HG02973 (cell line): ENCODE measurements around the gene ATG10.
"Not testable (repeated sequence)": the region's sequence is repeated elsewhere in the genome, so short reads cannot be mapped to it uniquely, and the experiment has no call there.

ENCODE experiments used
- ATAC-seq: cut with Tn5 transposase; IDR thresholded peaks from one replicate; pipeline ENCODE4 v1.9.1; 2021; ENCODE audit warnings: moderate library complexity; ENCODE audit not compliant: unreplicated experiment

Gene ATG10

DNA sequence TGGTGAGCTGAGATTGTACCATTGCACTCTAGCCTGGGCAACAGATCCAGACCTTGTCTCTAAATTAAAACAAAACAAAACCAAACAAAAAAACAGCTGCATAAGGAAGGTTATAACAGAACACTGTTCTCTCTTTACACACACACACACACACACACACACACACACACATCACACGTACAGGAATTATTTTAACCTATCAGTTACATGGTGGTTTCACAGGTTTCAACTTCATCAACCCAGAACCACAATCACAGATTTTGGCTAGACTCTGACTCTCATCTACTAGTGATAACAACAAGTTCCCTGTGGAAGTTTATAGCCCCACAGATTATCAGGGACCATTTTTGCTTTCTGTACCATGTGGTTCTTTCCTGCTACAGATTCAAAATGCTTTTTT is 246.1 kb downstream of the ATG10 start:
- ATAC-seq: no peak

DNA sequence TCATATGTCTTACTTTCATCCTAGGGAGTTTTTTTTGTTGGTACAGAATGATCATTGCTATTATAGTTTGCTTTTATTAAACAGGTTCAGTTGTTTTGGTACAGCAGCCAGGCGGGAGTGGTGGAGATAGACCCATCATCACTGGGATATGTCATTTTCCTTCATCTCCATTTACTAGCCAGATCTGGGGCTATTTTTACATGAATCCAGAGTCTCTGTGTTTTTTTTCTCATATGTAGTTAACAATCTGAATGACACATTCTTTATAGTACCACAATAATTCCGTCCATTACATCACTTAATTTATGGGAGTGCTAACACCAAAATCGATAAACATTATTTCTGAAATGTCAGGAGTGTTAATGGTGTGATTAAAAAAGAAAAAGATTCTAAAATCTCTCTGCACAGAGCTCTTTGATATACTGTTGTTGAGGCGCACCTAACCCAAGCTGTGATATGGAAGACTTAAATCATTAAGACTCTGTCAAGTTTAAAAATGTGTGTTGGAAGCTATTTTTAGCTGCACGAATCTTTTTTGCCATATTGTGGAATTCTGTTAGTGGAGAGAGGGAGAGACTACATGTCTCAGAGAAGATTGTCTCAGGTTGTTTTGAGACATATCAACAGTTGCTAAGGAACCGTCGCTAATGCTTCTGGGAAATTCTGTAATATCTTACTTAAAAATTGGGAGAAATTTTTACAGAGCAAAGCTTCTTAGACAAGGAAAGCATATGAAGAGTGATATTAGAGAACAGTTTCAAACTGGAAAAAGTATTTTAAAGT is 246.7 kb downstream of the ATG10 start:
- ATAC-seq: no peak

GRCh38 chr5:82221020-82221419 is 249.2 kb downstream of the ATG10 start:
- no peak for ATAC-seq

- ATAC-seq: no peak
Measured at GRCh38 chr5:82222597-82223574, 251.1 kb downstream of the ATG10 start.

DNA sequence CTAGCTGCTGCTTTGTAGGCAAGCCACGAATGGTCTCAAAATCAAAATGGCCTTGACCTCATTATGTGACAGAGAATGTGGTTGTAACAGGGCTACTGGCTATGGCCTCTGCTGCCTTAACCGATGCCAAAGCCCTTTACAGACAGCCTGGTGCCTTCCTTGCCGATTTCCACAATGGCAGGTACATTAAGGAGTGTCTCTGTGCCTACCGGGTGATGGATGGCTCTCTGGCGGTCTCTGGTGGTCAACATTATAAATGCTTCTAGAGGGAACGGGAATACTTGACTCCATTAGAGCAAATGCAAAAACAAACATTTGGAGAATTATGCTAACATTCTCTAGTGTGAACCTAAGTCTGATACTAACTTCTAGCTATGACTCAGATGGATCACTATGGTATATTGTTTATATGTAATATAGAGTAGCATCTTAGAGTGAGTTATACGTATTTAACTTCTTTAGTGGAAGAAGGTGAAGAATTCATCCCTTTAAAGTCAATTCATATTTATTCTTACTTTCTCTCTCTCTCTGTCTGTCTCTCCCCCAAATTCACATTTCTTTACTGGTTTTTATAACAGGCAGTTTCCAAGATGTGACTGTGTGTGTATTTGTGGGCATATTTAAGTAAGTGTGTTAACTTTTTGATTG is 253.8 kb downstream of the ATG10 start:
- peak; percentile 82 for ATAC-seq

DNA sequence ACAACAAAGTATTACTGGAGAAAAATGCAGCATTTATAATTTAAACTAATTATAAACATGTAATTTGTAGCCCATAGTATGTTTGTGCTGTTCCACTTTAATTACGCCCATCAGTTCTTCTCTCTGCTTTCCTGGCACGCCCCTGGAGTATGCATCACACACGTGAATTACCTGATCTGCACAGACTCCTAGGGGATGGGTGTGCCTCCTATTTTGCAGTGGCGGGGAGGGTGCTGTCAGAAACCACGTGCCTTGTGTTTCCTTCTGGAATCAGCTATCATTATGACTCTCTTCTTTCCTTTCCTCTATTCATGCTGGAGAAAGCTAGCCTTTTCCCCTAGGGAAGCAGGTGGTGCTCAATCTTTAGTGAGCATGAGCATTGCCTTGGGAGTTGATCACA is 263.1 kb downstream of the ATG10 start:
- ATAC-seq: no peak

DNA sequence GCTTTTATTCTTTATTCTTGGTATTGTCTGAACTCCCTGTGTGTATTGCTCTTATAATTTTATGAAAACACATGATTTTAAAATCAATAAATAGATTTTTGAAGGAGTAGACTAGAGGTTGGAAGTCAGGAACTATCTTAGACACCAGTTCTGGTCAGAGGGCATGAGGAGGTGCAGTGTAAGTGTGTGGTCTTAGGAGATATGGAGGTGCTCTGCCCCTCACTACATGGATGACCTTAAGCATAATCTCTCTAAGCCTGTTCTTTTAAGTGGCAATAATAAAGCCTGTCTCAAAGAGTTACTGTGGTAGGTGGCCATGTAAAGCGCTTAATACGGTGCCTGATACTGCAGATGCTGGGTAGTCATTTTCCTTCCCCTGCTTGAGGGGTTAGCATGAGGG is 272.3 kb downstream of the ATG10 start:
- ATAC-seq: no peak

DNA sequence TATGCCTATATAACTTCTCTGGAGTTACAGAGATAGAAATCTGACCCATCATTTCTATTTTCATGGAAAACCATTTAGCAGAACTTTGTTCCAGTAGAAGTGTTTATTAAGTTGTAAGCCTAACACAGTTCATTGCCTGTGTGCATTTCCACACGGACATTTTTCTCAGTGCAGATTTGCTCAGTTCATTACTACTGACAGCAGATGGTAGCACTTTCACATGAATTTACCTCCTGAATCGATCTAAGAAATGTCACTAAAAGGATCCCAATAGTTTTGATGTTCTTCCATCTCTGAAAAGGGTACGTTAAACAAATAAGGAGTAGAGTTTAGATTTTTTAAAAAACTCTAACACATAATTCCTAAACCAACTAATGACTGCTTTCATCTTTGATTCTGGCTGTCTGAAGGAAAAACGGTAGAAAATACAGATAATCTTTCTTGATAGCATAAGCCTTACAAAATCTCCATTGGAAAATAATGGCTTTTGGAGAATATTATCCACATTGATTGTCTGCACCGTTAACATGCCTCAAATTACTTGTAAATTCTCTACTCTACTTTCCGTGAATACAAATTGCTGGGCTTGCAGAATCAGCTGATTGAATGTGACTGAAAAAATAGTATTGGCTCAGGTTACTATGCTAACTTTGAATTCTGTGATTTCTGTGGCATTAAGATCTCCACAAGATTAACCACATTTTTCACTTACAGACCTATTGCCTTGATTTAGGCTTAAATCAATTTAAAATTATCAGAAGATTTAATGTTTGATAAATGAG is 273.2 kb downstream of the ATG10 start:
- ATAC-seq: no peak

GRCh38 chr5:82246960-82247574 is 275.2 kb downstream of the ATG10 start:
- no peak for ATAC-seq

- ATAC-seq: no peak
Measured at GRCh38 chr5:82252744-82253143, 280.9 kb downstream of the ATG10 start.

DNA sequence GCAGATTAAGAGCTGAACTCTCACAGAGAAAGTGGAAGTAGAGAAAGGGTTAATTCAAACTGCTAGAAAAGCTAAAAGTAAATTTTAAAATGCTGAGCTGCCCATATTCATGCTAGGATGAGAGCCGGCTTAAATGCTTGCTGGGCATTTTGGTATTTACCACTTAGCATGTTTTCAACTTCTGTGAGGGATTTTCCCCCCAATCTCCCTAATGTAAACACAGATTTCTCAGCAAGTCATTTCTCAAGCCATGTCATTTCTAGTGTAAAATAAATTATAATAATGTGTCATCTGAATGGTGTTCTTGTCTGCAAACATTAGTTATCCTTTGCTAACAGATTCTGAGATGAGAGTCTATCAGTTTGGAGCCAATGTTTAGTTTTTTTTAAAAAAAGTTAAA is 284.0 kb downstream of the ATG10 start:
- no peak for ATAC-seq

- ATAC-seq: no peak
Measured at GRCh38 chr5:82257247-82257646, 285.4 kb downstream of the ATG10 start.

DNA sequence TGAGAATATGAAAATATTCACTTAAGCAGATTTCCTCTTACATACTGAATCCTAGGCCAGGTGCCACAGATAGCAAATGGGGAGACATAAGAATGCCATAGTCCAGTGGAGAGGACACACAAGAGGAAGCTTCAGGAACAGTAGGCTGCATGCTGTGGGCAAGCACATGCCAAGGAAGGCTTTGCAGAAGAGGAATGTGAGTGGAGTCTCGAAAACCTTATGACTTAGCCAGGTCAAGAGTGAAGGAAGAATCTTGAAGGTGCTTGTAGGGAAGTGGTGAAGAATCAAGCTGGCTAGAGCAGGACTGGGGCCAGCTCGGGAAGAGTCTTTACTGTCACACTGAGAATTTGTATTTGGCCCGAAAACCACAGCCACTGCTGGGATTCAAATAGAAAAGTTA is 285.9 kb downstream of the ATG10 start:
- ATAC-seq: no peak

DNA sequence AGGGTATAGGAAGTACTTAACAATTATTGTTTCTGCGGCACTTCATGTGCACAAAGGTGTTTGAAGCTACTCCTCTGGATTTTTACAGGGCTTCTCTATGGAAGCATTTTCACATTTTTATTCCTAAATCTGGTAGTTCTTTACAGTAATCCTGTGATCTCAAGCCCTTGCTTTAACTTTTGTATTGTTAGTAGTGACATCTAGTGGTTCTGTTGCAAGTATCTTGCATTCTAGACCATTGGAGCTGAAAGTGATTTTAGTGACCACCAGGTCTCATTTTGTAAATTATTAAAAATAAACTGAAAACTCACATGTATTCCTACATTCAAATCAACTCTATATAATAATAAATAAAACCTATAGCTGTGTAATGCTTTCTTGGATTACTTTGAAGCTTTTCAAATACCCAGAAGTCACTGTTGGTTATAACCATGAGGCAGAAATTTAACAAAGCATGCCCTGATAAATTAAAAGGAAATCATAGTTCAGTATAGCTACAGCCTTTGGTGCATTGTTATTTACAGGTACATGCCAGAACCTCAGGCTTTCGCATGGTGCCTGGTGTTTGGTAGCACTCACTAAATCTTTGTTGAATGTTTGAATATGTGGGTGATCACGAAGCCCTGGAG is 287.5 kb downstream of the ATG10 start:
- ATAC-seq: no peak

DNA sequence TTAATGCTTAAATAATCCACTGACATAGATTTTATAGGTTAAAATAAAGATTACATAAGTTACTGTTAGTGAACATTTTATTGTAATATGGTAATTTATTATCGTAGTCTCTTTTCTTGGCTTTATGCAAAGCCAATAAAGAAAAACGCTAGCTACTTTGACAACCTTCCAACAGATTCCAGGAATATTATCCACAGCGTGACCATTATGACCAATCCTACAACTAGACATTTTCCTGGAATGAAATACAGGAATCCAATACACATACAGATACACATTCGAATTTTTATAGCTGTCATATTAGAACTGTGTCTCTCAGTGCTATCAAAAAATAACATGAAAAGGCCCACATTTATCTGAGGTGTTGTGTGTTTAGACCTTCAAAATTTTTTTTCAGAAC is 293.2 kb downstream of the ATG10 start:
- no peak for ATAC-seq

GRCh38 chr5:82267297-82267933 is 295.6 kb downstream of the ATG10 start:
- ATAC-seq: not testable (repeated sequence)

- not testable (repeated sequence) for ATAC-seq
Measured at GRCh38 chr5:82269363-82269762, 297.5 kb downstream of the ATG10 start.

DNA sequence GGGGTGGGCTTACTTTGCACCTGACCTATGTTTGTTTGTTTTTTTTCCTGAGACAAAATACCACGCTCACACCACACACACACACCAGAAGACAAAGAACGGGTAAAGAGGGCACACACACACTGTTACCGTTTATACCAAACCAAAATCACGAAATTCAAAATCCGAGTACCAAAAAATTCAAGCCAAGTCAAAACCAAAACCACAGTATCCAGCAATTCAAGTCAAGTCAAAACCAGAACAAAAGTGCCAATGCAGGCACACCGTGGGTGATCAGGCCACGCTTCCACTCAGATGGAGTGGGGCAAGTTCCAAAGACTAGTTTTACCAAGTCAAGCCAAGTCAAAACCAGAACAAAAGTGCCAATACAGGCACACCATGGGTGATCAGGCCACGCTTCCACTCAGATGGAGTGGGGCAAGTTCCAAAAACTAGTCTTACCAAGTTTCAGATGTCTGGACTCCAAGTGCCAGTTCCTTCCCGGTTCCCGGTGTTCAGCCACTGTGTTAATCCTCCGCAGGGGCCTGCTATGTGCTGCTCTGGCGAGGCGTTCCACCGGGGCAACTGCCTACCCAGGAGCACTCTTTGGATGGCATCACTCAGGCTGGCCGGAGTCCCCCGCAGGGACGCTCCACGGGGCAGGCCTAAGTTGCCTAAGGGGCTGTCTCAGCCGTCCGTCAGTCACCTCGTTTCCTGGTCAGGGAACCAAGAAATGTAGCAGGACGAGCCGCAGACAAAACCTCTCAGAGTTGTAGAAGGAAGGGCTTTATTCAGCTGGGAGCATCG is 300.9 kb downstream of the ATG10 start:
- not testable (repeated sequence) for ATAC-seq
